Neuronal stem cell (in vitro differentiated cells): ENCODE data around the gene LILRA5.
A peak's percentile ranks its signal among the peaks of the same experiment; 100 is the strongest.
"Not testable (repeated sequence)": the region's sequence is repeated elsewhere in the genome, so short reads cannot be mapped to it uniquely, and the experiment has no call there.

Source experiments
- DNase-seq: peaks from one replicate; pipeline ENCODE4 v3.0.0-alpha.2; 2013; ENCODE audit warnings: low spot score
- H2AFZ ChIP-seq: one replicate; pipeline ENCODE4 v1.6.1; 2013; ENCODE audit warnings: mild to moderate bottlenecking, low read length, inconsistent platforms
- H2AK5ac ChIP-seq: 2 replicates; pipeline ENCODE4 v1.6.1; 2013; ENCODE audit warnings: low read depth, mild to moderate bottlenecking, inconsistent platforms, low read length, moderate library complexity, mixed read lengths
- H2BK120ac ChIP-seq: 2 replicates; pipeline ENCODE4 v1.6.1; 2013; ENCODE audit warnings: low read depth, mild to moderate bottlenecking, inconsistent platforms, low read length, moderate library complexity, mixed read lengths
- H2BK12ac ChIP-seq: one replicate; pipeline ENCODE4 v1.6.1; 2013; ENCODE audit warnings: low read length, inconsistent platforms
- H2BK15ac ChIP-seq: 2 replicates; pipeline ENCODE4 v1.6.1; 2013; ENCODE audit warnings: mild to moderate bottlenecking, low read length, inconsistent platforms, mixed read lengths
- H2BK5ac ChIP-seq: one replicate; pipeline ENCODE4 v1.6.1; 2013; ENCODE audit warnings: inconsistent platforms, mild to moderate bottlenecking, low read length, moderate library complexity
- H3K14ac ChIP-seq: one replicate; pipeline ENCODE4 v1.6.1; 2013; ENCODE audit warnings: low read length, inconsistent platforms
- H3K18ac ChIP-seq: 2 replicates; pipeline ENCODE4 v1.6.1; 2013; ENCODE audit warnings: low read length, inconsistent platforms
- H3K23ac ChIP-seq: 2 replicates; pipeline ENCODE4 v1.6.1; 2013; ENCODE audit warnings: low read depth, mild to moderate bottlenecking, mixed read lengths, low read length, inconsistent platforms; ENCODE audit not compliant: poor library complexity
- H3K27ac ChIP-seq: replicated peaks from 3 replicates; pipeline ENCODE4 v1.5.1; 2013; ENCODE audit warnings: low read length, inconsistent platforms
- H3K27me3 ChIP-seq, 3 experiments: 2 replicates each; pipeline ENCODE4 v1.6.1; 2013; ENCODE audit warnings: low read length in 3 of 3, mild to moderate bottlenecking in 2 of 3, inconsistent platforms in 1 of 3, low read depth in 1 of 3, mixed read lengths in 1 of 3, moderate library complexity in 1 of 3; ENCODE audit not compliant: control insufficient read depth in 3 of 3, insufficient read depth in 3 of 3
- H3K36me3 ChIP-seq, 2 donors: replicated peaks in 1 of 2; 2 replicates each; pipeline ENCODE4 v1.6.1; 2013; ENCODE audit warnings: low read length in 2 of 2; ENCODE audit not compliant: control insufficient read depth in 2 of 2, insufficient read depth in 2 of 2
- H3K4ac ChIP-seq: 2 replicates; pipeline ENCODE4 v1.6.1; 2013; ENCODE audit warnings: inconsistent platforms, mild to moderate bottlenecking, low read length, moderate library complexity
- H3K4me1 ChIP-seq, 2 donors: 1 replicate in 1 of 2; 2 replicates in 1 of 2; pipeline ENCODE4 v1.6.1; 2013; ENCODE audit warnings: low read length in 2 of 2, low read depth in 1 of 2; ENCODE audit not compliant: control insufficient read depth in 2 of 2, insufficient read depth in 1 of 2
- H3K4me2 ChIP-seq: one replicate; pipeline ENCODE4 v1.6.1; 2013; ENCODE audit warnings: mild to moderate bottlenecking, low read length, inconsistent platforms; ENCODE audit not compliant: insufficient read depth, poor library complexity, severe bottlenecking
- H3K4me3 ChIP-seq, 2 donors: 2 replicates each; pipeline ENCODE4 v1.5.1; 2013; ENCODE audit warnings: low read length in 2 of 2, mild to moderate bottlenecking in 2 of 2, inconsistent platforms in 1 of 2, moderate library complexity in 1 of 2
- H3K79me1 ChIP-seq: one replicate; pipeline ENCODE4 v1.6.1; 2013; ENCODE audit warnings: low read depth, mild to moderate bottlenecking, inconsistent platforms, low read length, moderate library complexity
- H3K9ac ChIP-seq: one replicate; pipeline ENCODE4 v1.6.1; 2013; ENCODE audit warnings: mild to moderate bottlenecking, low read depth, low read length, inconsistent platforms; ENCODE audit not compliant: poor library complexity
- H3K9me3 ChIP-seq, 2 donors: replicated peaks in 1 of 2; 2 replicates each; pipeline versions ENCODE3 to v1.6.1; 2013; ENCODE audit warnings: low read length in 2 of 2, mild to moderate bottlenecking in 2 of 2, inconsistent platforms in 1 of 2, low read depth in 1 of 2, mixed read lengths in 1 of 2, moderate library complexity in 1 of 2; ENCODE audit not compliant: control insufficient read depth in 2 of 2, insufficient read depth in 1 of 2
- H4K8ac ChIP-seq: one replicate; pipeline ENCODE4 v1.6.1; 2013; ENCODE audit warnings: low read depth, mild to moderate bottlenecking, inconsistent platforms, low read length, moderate library complexity
- H4K91ac ChIP-seq: one replicate; pipeline ENCODE4 v1.6.1; 2013; ENCODE audit warnings: low read length, low read depth, mild to moderate bottlenecking, inconsistent platforms; ENCODE audit not compliant: poor library complexity
- WGBS, 2 donors: extraction: QIAGEN DNeasy Blood & Tissue Kit; methylation state at CpG; one replicate each; pipeline ENCODE4 v1.1.7; 2013; ENCODE audit warnings: missing lambda C conversion rate in 2 of 2, mixed read lengths in 1 of 2; ENCODE audit not compliant: insufficient read length in 2 of 2, insufficient replicate concordance in 1 of 2; ENCODE audit errors: extremely low coverage in 2 of 2; 5-methylcytosine and 5-hydroxymethylcytosine counted together

LILRA5 gene

GRCh38 chr19:54329476-54330165 is 16.7 kb upstream of the LILRA5 start:
- Histone ChIP-seq H2BK12ac (no peak overlapping the region), H2AK5ac (peak overlapping the region; percentile 28), H2AFZ (no peak overlapping the region), H3K4me1 (no peaks in the 10 kb centered on the region), H2BK15ac (no peak overlapping the region), H2BK120ac (no peak overlapping the region), H3K14ac (peak overlapping the region; percentile 47), H4K91ac (no peak overlapping the region), H3K79me1 (no peaks in the 10 kb centered on the region), H4K8ac (no peak overlapping the region), H3K18ac (no peak overlapping the region), H2BK5ac (no peak overlapping the region), H3K4ac (no peak overlapping the region), H3K4me2 (no peak overlapping the region), H3K36me3 (no peaks in the 10 kb centered on the region), H3K27ac (no peak overlapping the region), H3K9me3 (no peaks in the 10 kb centered on the region), H3K27me3 (peaks cover 0 to 5% (median 0%) of the 10 kb centered on the region in 3 experiments), H3K23ac (no peak overlapping the region), H3K9ac (no peak overlapping the region), H3K4me3 (no peak overlapping the region)
- no peak for DNase-seq
- WGBS, 2 donors, result no CpG with 5 or more reads among the region's 14 CpGs

- H3K79me1 ChIP-seq, H4K8ac ChIP-seq, H3K27ac ChIP-seq, H3K4me1 ChIP-seq, H3K4ac ChIP-seq, H2AK5ac ChIP-seq, H2AFZ ChIP-seq, H3K4me2 ChIP-seq, H3K18ac ChIP-seq, DNase-seq, H2BK5ac ChIP-seq, H2BK15ac ChIP-seq, H2BK12ac ChIP-seq, H3K14ac ChIP-seq, H3K9me3 ChIP-seq, H3K4me3 ChIP-seq, H4K91ac ChIP-seq, H3K36me3 ChIP-seq, H3K23ac ChIP-seq, H3K9ac ChIP-seq, H2BK120ac ChIP-seq, H3K27me3 ChIP-seq: not testable (repeated sequence)
- WGBS, 2 donors, result no CpG with 5 or more reads among the region's 5 CpGs
Observed at GRCh38 chr19:54328781-54329180, 15.8 kb upstream of the LILRA5 start.

- H3K36me3 ChIP-seq, result no peaks in the 10 kb centered on the region
- no peak overlapping the region for H4K8ac ChIP-seq
- no peak overlapping the region for H2BK5ac ChIP-seq
- no peak overlapping the region for H2BK120ac ChIP-seq
- no peak overlapping the region for H3K4ac ChIP-seq
- H4K91ac ChIP-seq, result no peak overlapping the region
- no peak overlapping the region for H3K4me2 ChIP-seq
- no peak overlapping the region for H2AFZ ChIP-seq
- H3K27me3 ChIP-seq, result no peaks in the 10 kb centered on the region
- H3K9me3 ChIP-seq, result peaks cover 0 to 2% of the 10 kb centered on the region in 2 donors
- H3K9ac ChIP-seq, result no peak overlapping the region
- H2BK12ac ChIP-seq, result no peak overlapping the region
- H3K27ac ChIP-seq, result no peak overlapping the region
- H2AK5ac ChIP-seq, result no peak overlapping the region
- H3K14ac ChIP-seq, result no peak overlapping the region
- DNase-seq, result no peak
- no peak overlapping the region for H2BK15ac ChIP-seq
- WGBS, 2 donors, result no CpG with 5 or more reads among the region's 5 CpGs
- H3K4me3 ChIP-seq, result peak overlapping the region in 1 of 2 donors; percentile 43
- no peaks in the 10 kb centered on the region for H3K79me1 ChIP-seq
- H3K23ac ChIP-seq, result no peak overlapping the region
- no peak overlapping the region for H3K18ac ChIP-seq
- H3K4me1 ChIP-seq, result no peaks in the 10 kb centered on the region
Observed at GRCh38 chr19:54325631-54326030, 12.7 kb upstream of the LILRA5 start.

GRCh38 chr19:54325194-54325621 is 12.2 kb upstream of the LILRA5 start:
- Histone ChIP-seq H4K91ac (no peak overlapping the region), H2AFZ (no peak overlapping the region)
- peak; percentile 40 for DNase-seq

More at GRCh38 chr19:54325194-54325621, 12.2 kb upstream of the LILRA5 start:
- Histone ChIP-seq H2BK15ac (no peak overlapping the region), H3K4me1 (no peaks in the 10 kb centered on the region), H4K8ac (no peak overlapping the region), H3K9ac (no peak overlapping the region), H3K27ac (no peak overlapping the region), H2BK12ac (no peak overlapping the region), H3K27me3 (no peaks in the 10 kb centered on the region), H2BK5ac (no peak overlapping the region), H2AK5ac (no peak overlapping the region), H3K4ac (no peak overlapping the region), H3K36me3 (no peaks in the 10 kb centered on the region), H3K23ac (no peak overlapping the region), H3K18ac (no peak overlapping the region), H3K4me3 (no peak overlapping the region), H3K9me3 (peaks cover 0 to 3% of the 10 kb centered on the region in 2 donors), H3K79me1 (no peaks in the 10 kb centered on the region), H3K4me2 (no peak overlapping the region), H2BK120ac (no peak overlapping the region), H3K14ac (no peak overlapping the region)
- no CpG with 5 or more reads among the region's 4 CpGs for WGBS, 2 donors
